Measurements from ENCODE around the gene TXNDC12.

- no peak for TF ChIP-seq CTCF (IDR thresholded peaks at IDR 0.05)
- TF ChIP-seq POLR2A (IDR thresholded peaks at IDR 0.05) = no peak
Observed at GRCh38 chr1:51973587-51974474, 81.2 kb downstream of the TXNDC12 start.

Measured in body of pancreas (tissue), 4 donors.